Activated naive CD8-positive, alpha-beta T cell (primary cell): ENCODE results near the gene TMEM38B.
"Not testable (repeated sequence)": the region's sequence is repeated elsewhere in the genome, so short reads cannot be mapped to it uniquely, and the experiment has no call there.

Experiments used
- H3K27ac Mint-ChIP-seq: one replicate; pipeline ENCODE4 v1.8.0; 2021; ENCODE audit warnings: mixed read lengths
- H3K27me3 Mint-ChIP-seq: one replicate; pipeline ENCODE4 v1.8.0; 2021; ENCODE audit warnings: mixed read lengths
- H3K36me3 Mint-ChIP-seq: one replicate; pipeline ENCODE4 v1.8.0; 2021; ENCODE audit warnings: mixed read lengths
- H3K4me1 Mint-ChIP-seq: one replicate; pipeline ENCODE4 v1.8.0; 2021; ENCODE audit warnings: low read depth, mixed read lengths
- H3K4me3 Mint-ChIP-seq: one replicate; pipeline ENCODE4 v1.8.0; 2021; ENCODE audit warnings: mild to moderate bottlenecking, mixed read lengths
- H3K9me3 Mint-ChIP-seq: one replicate; pipeline ENCODE4 v1.8.0; 2021; ENCODE audit warnings: low read depth, mixed read lengths

Gene TMEM38B

GRCh38 chr9:105728230-105728629 is 33.9 kb downstream of the TMEM38B start:
- not testable (repeated sequence) for H3K4me1 Mint-ChIP-seq, H3K4me3 Mint-ChIP-seq, H3K27me3 Mint-ChIP-seq, H3K9me3 Mint-ChIP-seq, H3K27ac Mint-ChIP-seq
- peaks cover 24% of the 10 kb centered on the region for H3K36me3 Mint-ChIP-seq

- H3K4me3 Mint-ChIP-seq, H3K4me1 Mint-ChIP-seq, H3K27me3 Mint-ChIP-seq, H3K27ac Mint-ChIP-seq: not testable (repeated sequence)
- H3K9me3 Mint-ChIP-seq: peaks cover 18% of the 10 kb centered on the region
- H3K36me3 Mint-ChIP-seq: peaks cover 44% of the 10 kb centered on the region
Observed at GRCh38 chr9:105731420-105731819, 37.1 kb downstream of the TMEM38B start.

DNA sequence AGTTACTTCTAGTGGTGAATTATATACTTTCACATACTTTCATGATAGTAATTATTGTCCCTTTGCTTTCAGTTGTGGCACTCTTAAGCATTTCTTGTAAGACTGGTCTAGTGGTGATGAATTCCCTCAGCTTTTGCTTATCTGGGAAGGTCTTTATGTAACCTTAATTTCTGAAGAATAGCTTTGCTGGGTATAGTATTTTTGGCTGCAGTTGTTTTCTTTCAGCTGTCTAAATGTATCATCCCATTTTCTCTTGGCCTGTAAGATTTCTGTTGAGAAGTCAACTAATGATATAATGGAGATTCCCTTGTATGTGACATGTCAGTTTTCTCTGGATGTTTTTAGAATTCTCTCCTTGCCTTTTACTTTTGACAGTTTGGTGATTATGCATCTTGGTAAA is 41.0 kb downstream of the TMEM38B start:
- no peak overlapping the region for H3K27ac Mint-ChIP-seq
- peaks cover 42% of the 10 kb centered on the region for H3K36me3 Mint-ChIP-seq

DNA sequence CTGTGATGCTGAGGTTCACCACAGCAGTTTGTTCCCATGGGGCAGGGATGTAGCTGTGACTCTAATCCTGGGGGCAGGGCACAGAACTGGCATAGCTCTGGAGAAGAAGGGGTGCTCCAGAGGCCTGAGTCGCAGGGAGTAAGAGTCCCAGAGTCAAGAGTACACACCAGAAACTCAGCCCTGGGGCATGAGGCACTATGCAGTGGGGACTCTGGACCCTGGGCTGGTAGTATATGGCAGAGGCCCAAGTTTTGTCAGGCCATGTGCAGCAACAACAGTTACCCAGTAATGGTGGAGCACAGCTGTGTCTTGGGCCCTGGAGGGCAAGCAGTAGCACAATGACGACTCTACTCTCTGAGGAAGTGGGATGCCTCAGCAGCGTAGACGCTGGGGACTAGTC is 42.9 kb downstream of the TMEM38B start:
- peaks cover 18% of the 10 kb centered on the region for H3K9me3 Mint-ChIP-seq
- H3K27me3 Mint-ChIP-seq: no peaks in the 10 kb centered on the region
- no peak overlapping the region for H3K4me3 Mint-ChIP-seq
- peaks cover 44% of the 10 kb centered on the region for H3K36me3 Mint-ChIP-seq
- H3K27ac Mint-ChIP-seq: no peak overlapping the region
- H3K4me1 Mint-ChIP-seq: no peaks in the 10 kb centered on the region

More for the DNA sequence above, 41.0 kb downstream of the TMEM38B start:
- Mint-ChIP-seq H3K27me3 (no peaks in the 10 kb centered on the region), H3K4me1 (no peaks in the 10 kb centered on the region), H3K4me3 (no peak overlapping the region), H3K9me3 (peaks cover 18% of the 10 kb centered on the region)

DNA sequence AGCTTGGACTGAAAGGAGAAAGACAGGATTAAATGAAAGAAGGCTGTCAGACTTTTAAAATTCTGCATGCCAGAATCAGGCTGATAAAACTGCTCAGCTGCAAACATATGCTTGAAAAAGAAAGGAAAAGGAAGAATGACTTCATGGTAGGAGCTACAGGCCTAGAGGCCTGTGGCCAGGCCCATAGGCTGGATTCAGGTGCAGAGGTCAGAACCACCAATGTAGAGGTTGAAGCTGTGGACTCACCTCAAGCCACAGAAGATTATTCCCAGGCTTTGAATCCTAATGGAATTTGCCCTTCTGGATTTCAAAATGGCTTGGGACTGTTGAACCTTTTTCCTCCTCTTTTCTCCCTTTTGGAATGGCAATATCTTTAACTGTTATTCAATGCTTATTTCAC is 47.7 kb downstream of the TMEM38B start:
- Mint-ChIP-seq H3K4me3 (no peak overlapping the region), H3K27me3 (no peaks in the 10 kb centered on the region), H3K27ac (no peak overlapping the region), H3K9me3 (no peaks in the 10 kb centered on the region), H3K4me1 (no peaks in the 10 kb centered on the region), H3K36me3 (peaks cover 16% of the 10 kb centered on the region)

DNA sequence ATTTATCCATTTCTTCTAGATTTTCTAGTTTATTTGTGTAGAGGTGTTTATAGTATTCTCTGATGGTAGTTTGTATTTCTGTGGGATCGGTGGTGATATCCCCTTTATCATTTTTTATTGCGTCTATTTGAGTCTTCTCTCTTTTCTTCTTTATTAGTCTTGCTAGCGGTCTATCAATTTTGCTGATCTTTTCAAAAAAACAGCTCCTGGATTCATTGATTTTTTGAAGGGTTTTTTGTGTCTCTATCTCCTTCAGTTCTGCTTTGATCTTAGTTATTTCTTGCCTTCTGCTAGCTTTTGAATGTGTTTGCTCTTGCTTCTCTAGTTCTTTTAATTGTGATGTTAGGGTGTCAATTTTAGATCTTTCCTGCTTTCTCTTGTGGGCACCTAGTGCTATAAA is 53.0 kb downstream of the TMEM38B start:
- not testable (repeated sequence) for H3K4me3 Mint-ChIP-seq, H3K4me1 Mint-ChIP-seq, H3K27ac Mint-ChIP-seq, H3K27me3 Mint-ChIP-seq, H3K9me3 Mint-ChIP-seq
- peaks cover 34% of the 10 kb centered on the region for H3K36me3 Mint-ChIP-seq

DNA sequence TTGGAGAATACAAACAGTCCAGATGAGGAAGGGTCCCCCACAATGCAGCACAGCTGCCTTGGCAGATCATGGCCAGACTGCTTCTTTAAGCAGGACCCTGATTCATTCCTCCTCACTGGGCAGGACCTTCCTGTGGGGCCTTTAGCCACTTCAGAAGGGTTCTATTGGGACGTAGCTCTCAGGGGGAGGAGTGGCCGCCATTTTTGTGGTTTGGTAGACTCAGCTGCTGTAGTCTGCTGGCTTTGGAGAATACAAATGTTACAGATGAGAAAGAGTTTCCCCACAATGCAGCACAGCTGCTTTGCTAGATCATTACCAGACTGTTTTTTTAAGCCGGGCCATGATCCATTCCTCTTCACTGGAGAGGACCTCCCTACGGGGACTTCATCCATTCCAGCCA is 57.4 kb downstream of the TMEM38B start:
- Mint-ChIP-seq H3K4me1 (no peaks in the 10 kb centered on the region), H3K36me3 (peaks cover 51% of the 10 kb centered on the region), H3K9me3 (peaks cover 33% of the 10 kb centered on the region), H3K4me3 (no peak overlapping the region), H3K27ac (no peak overlapping the region), H3K27me3 (no peaks in the 10 kb centered on the region)

GRCh38 chr9:105757496-105758251 is 63.3 kb downstream of the TMEM38B start:
- peaks cover 45% of the 10 kb centered on the region for H3K36me3 Mint-ChIP-seq
- no peaks in the 10 kb centered on the region for H3K4me1 Mint-ChIP-seq
- no peaks in the 10 kb centered on the region for H3K27me3 Mint-ChIP-seq
- H3K27ac Mint-ChIP-seq: no peak overlapping the region
- H3K9me3 Mint-ChIP-seq: peaks cover 57% of the 10 kb centered on the region
- no peak overlapping the region for H3K4me3 Mint-ChIP-seq

DNA sequence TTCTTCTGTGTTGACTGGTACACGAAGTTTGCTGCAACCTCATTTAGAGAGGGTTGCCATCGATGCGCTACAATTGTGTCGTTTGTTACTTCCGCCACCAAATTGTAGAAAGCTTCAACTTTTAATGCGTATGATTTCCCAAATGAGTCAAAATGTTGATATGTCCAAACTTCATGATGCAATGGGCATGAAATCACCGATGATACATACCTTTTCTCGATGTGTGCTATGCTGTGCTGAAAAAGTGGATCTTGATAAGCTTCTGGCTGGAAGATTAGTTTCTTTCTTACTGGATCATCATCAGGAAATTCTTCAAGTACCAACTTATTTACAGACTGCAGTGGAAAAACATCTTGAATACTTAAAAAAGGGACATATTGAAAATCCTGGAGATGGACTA is 65.7 kb downstream of the TMEM38B start:
- H3K4me3 Mint-ChIP-seq: no peak overlapping the region
- H3K9me3 Mint-ChIP-seq: peaks cover 38% of the 10 kb centered on the region
- no peaks in the 10 kb centered on the region for H3K4me1 Mint-ChIP-seq
- H3K27me3 Mint-ChIP-seq: no peaks in the 10 kb centered on the region
- H3K27ac Mint-ChIP-seq: no peak overlapping the region
- peaks cover 25% of the 10 kb centered on the region for H3K36me3 Mint-ChIP-seq

- H3K4me3 Mint-ChIP-seq, H3K9me3 Mint-ChIP-seq, H3K27ac Mint-ChIP-seq, H3K27me3 Mint-ChIP-seq, H3K4me1 Mint-ChIP-seq: not testable (repeated sequence)
- H3K36me3 Mint-ChIP-seq: peaks cover 21% of the 10 kb centered on the region
Observed at GRCh38 chr9:105782561-105783494, 88.5 kb downstream of the TMEM38B start.

- peaks cover 28% of the 10 kb centered on the region for H3K36me3 Mint-ChIP-seq
- H3K4me3 Mint-ChIP-seq, H3K27me3 Mint-ChIP-seq: not testable (repeated sequence)
Observed at GRCh38 chr9:105783495-105783872, 89.1 kb downstream of the TMEM38B start.

GRCh38 chr9:105786796-105787195 is 92.5 kb downstream of the TMEM38B start:
- Mint-ChIP-seq H3K36me3 (peaks cover 45% of the 10 kb centered on the region), H3K9me3 (peaks cover 21% of the 10 kb centered on the region)
- H3K4me1 Mint-ChIP-seq, H3K27ac Mint-ChIP-seq, H3K27me3 Mint-ChIP-seq, H3K4me3 Mint-ChIP-seq: not testable (repeated sequence)

More at GRCh38 chr9:105783495-105783872, 89.1 kb downstream of the TMEM38B start:
- H3K9me3 Mint-ChIP-seq: peaks cover 15% of the 10 kb centered on the region
- H3K4me1 Mint-ChIP-seq, H3K27ac Mint-ChIP-seq: not testable (repeated sequence)

- Mint-ChIP-seq H3K4me1 (no peaks in the 10 kb centered on the region), H3K9me3 (peaks cover 21% of the 10 kb centered on the region), H3K27ac (no peak overlapping the region), H3K4me3 (no peak overlapping the region), H3K27me3 (no peaks in the 10 kb centered on the region), H3K36me3 (peaks cover 7% of the 10 kb centered on the region)
Observed at GRCh38 chr9:105816202-105816744, 121.9 kb downstream of the TMEM38B start.

- H3K9me3 Mint-ChIP-seq: peaks cover 14% of the 10 kb centered on the region
- H3K27ac Mint-ChIP-seq: no peak overlapping the region
- H3K4me3 Mint-ChIP-seq: no peak overlapping the region
- no peaks in the 10 kb centered on the region for H3K4me1 Mint-ChIP-seq
- peaks cover 5% of the 10 kb centered on the region for H3K36me3 Mint-ChIP-seq
- H3K27me3 Mint-ChIP-seq: no peaks in the 10 kb centered on the region
Observed at GRCh38 chr9:105816981-105817380, 122.6 kb downstream of the TMEM38B start.

DNA sequence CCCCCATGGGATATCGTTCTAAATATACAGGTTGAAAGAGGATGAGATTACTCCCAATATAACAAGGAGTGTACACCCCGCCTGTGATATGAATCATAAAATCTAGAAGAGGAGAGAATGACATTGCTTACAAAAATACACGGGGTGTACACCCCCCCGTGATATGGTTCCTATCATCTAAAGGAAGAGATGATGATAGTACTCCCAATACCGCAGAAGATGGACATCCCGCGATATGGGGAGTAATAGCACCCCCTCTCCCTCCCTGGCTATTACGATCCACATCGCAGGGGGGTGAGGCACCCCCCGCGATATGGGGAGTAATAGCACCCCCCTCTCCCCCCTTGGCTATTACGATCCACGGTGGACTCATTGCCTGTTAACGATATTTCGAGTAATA is 124.6 kb downstream of the TMEM38B start:
- no peaks in the 10 kb centered on the region for H3K4me1 Mint-ChIP-seq
- H3K4me3 Mint-ChIP-seq: no peak overlapping the region
- peaks cover 4% of the 10 kb centered on the region for H3K36me3 Mint-ChIP-seq
- no peaks in the 10 kb centered on the region for H3K27me3 Mint-ChIP-seq
- peaks cover 14% of the 10 kb centered on the region for H3K9me3 Mint-ChIP-seq
- H3K27ac Mint-ChIP-seq: no peak overlapping the region
